HepG2 (cell line): ENCODE measurements around the gene CISD1. TPM values are rescaled to one million over a fixed set of nuclear protein-coding genes. Genes with fewer than 3 reads are reported as not detected.

Experiments used
- ATAC-seq: fragments of 200-7000 bp; cut with Tn5 transposase; 3 replicates; pipeline ENCODE4 v1.9.1; 2020; ENCODE audit warnings: mild to moderate bottlenecking, moderate library complexity
- BruUV-seq: library from RNA; stranded (reverse); fragments of 400-500 nt; replicated peaks from 2 replicates; lab custom pipeline; 2021; lab: Mats Ljungman, UMichigan
- CTCF ChIA-PET: fragments of 300-600 bp; formaldehyde crosslinking; extraction: SDS; loops from one replicate; lab custom pipeline; 2021; ENCODE audit warnings: low total read pairs, inconsistent platforms, low intra/inter-chr PET ratio; lab: Yijun Ruan, JAX
- POLR2A ChIA-PET: fragments of 350-600 bp; sonication (Branson Sonifier 250); formaldehyde crosslinking; loops from one replicate; lab custom pipeline; 2020; ENCODE audit warnings: antibody characterized with exemption, inconsistent platforms; lab: Yijun Ruan, JAX
- DNase-seq: peaks from one replicate; pipeline ENCODE4 v3.0.0-alpha.2; 2015; ENCODE audit warnings: low spot score
- FAIRE-seq: peaks from 3 replicates; lab custom pipeline; 2011; peaks lifted over from hg19 to GRCh38; lab: Jason Lieb, UNC
- H2AFZ ChIP-seq: one replicate; pipeline ENCODE4 v1.6.1; 2011; ENCODE audit warnings: low read length, inconsistent platforms
- H3K27ac ChIP-seq: fragments of 300-600 bp; 3 replicates; pipeline ENCODE4 v1.8.0; 2011; ENCODE audit warnings: mixed run types, mild to moderate bottlenecking, mixed read lengths, low read length, inconsistent platforms; ENCODE audit not compliant: insufficient read depth; ENCODE audit errors: extremely low read length
- H3K27me3 ChIP-seq, 2 experiments: fragments of 200-600 bp in 1 of 2; 2 replicates in 1 of 2; 3 replicates in 1 of 2; pipeline versions ENCODE4 v1.6.0 to v1.8.0; 2011; ENCODE audit warnings: low read length in 2 of 2, mild to moderate bottlenecking in 2 of 2, moderate library complexity in 2 of 2, inconsistent platforms in 1 of 2; ENCODE audit not compliant: insufficient read depth in 2 of 2, control insufficient read depth in 1 of 2
- H3K36me3 ChIP-seq, 2 experiments: fragments of 200-600 bp in 1 of 2; replicated peaks in 1 of 2; 2 replicates in 1 of 2; 3 replicates in 1 of 2; pipeline versions ENCODE4 v1.5.1 to v1.8.0; 2011; ENCODE audit warnings: low read length in 2 of 2, inconsistent platforms in 1 of 2; ENCODE audit not compliant: insufficient read depth in 2 of 2, control insufficient read depth in 1 of 2
- H3K4me1 ChIP-seq: 2 replicates; pipeline ENCODE4 v1.5.1; 2012; ENCODE audit warnings: low read length, inconsistent platforms; ENCODE audit not compliant: insufficient read depth
- H3K4me2 ChIP-seq: 2 replicates; pipeline ENCODE4 v1.6.0; 2011; ENCODE audit warnings: low read depth, low read length, inconsistent platforms
- H3K4me3 ChIP-seq, 3 experiments: fragments of 200-600 bp in 1 of 3; sonication (generic), shearing (Covaris generic) in 1 of 3; replicated peaks in 1 of 3; 2 replicates each; pipeline ENCODE4 v1.5.1; 2011 to 2016; ENCODE audit warnings: low read length in 3 of 3, inconsistent platforms in 2 of 3, low read depth in 2 of 3, mild to moderate bottlenecking in 2 of 3, control low read depth in 1 of 3, mixed read lengths in 1 of 3; ENCODE audit not compliant: insufficient read depth in 1 of 3
- H3K79me2 ChIP-seq: one replicate; pipeline ENCODE4 v1.6.1; 2011; ENCODE audit warnings: low read length, inconsistent platforms; ENCODE audit not compliant: insufficient read depth
- H3K9ac ChIP-seq: 2 replicates; pipeline ENCODE4 v1.6.0; 2011; ENCODE audit warnings: mild to moderate bottlenecking, low read depth, low read length, inconsistent platforms; ENCODE audit not compliant: insufficient read depth
- H3K9me3 ChIP-seq: 2 replicates; pipeline ENCODE4 v1.5.1; 2012; ENCODE audit warnings: mild to moderate bottlenecking, low read length
- H4K20me1 ChIP-seq: 2 replicates; pipeline ENCODE4 v1.6.0; 2011; ENCODE audit warnings: inconsistent platforms, mild to moderate bottlenecking, low read length, moderate library complexity; ENCODE audit not compliant: insufficient read depth
- ATF6 ChIP-seq: sonication (generic); formaldehyde crosslinking; conservative IDR thresholded peaks from 2 replicates; pipeline ENCODE4 v1.4.0; 2020; ENCODE audit warnings: missing genetic modification reagents
- EED ChIP-seq: sonication (generic); formaldehyde crosslinking; IDR thresholded peaks from 2 replicates; pipeline ENCODE4 v1.5.0; 2020; ENCODE audit warnings: mild to moderate bottlenecking, missing genetic modification reagents
- ZFP90 ChIP-seq: sonication (generic); formaldehyde crosslinking; IDR thresholded peaks from 2 replicates; pipeline ENCODE4 v1.8.0; 2022; ENCODE audit warnings: missing genetic modification reagents, mild to moderate bottlenecking, inconsistent platforms, borderline replicate concordance
- WGBS: methylation state at CpG from one replicate; pipeline ENCODE4 v1.1.6; 2017; ENCODE audit warnings: low lambda C conversion rate; 5-methylcytosine and 5-hydroxymethylcytosine counted together
- in situ Hi-C: cut with HindIII; loops from 2 replicates; pipeline ENCODE4 v1.10.0; 2017; ENCODE audit warnings: low pct_unique_long_range_greater_than_20kb; ENCODE audit not compliant: extremely low pct_ligation_motif_present
- intact Hi-C: fragments of 100-400 bp; cut with micrococcal nuclease; formaldehyde crosslinking; loops from one replicate; pipeline ENCODE4 v1.10.0; 2022; ENCODE audit not compliant: unreplicated experiment
- polyA plus RNA-seq, 8 experiments: library from polyadenylated mRNA; depleted of rRNA in 3 of 8; stranded (reverse) in 7 of 8; unstranded in 1 of 8; fragments of >200 nt; fragmentation: Illumina TruSeq in 4 of 8; extraction: Trizol in 4 of 8; gene quantifications; 2 replicates each; pipeline versions ENCODE4 v1.2.1 to v1.2.3, GENCODE V29; 2011 to 2016; ENCODE audit warnings: low read depth in 4 of 8, missing spikeins in 1 of 8, mixed read lengths in 1 of 8; ENCODE audit not compliant: insufficient read depth in 1 of 8
- total RNA-seq, 5 experiments: library from RNA; depleted of rRNA; stranded (reverse); fragments of >200 nt; fragmentation: Illumina TruSeq; extraction: Trizol; gene quantifications; 2 replicates each; pipeline ENCODE4 v1.2.3, GENCODE V29; 2016; ENCODE audit warnings: low read depth in 1 of 5

CISD1 gene
- total and polyA plus RNA-seq, 2 of the 13 experiments (the other 11 are each of a cell fraction or from before 2014, with no cell fraction given) = 63.4 to 78.9 TPM

DNA sequence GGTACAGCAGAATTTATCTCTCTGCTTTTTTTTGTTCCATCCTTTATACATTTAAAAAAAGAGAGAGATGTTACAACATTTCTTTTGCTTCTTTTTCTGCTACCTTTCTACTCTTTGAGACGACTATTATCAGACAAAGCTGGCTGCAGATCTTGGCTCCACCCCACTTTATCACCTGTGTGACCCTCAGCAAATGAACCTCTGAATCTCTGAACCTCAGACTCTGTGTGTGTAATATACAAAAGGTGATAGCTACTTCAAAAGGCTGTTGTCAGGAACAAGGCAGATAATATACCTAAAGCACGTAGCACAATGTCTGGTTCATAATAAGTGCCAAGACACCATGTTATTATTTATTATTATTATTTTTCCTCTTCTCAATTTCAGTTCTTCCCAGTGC lies 33.3 kb downstream of the CISD1 start:
- Histone ChIP-seq H3K4me2 (no peak overlapping the region), H3K4me1 (peaks cover 47% of the 10 kb centered on the region), H3K27me3 (no peaks in the 10 kb centered on the region), H3K9me3 (no peaks in the 10 kb centered on the region), H4K20me1 (no peaks in the 10 kb centered on the region), H3K36me3 (no peaks in the 10 kb centered on the region), H3K79me2 (no peaks in the 10 kb centered on the region), H3K4me3 (no peak overlapping the region), H2AFZ (no peak overlapping the region), H3K9ac (no peak overlapping the region), H3K27ac (no peak overlapping the region)
- in situ Hi-C loops (loop anchor here (5.0 to 10.0 kb wide), 2 partner anchors 85 to 213 kb away; partner anchors contain the start of genes BICC1 and TFAM), intact Hi-C loops (loop anchor here (5.0 to 10.0 kb wide), 2 partner anchors 210 to 343 kb away; partner anchors contain the start of gene BICC1)
- no peak for TF ChIP-seq ATF6 (CRISPR knock-in tag)
- TF ChIP-seq ZFP90 (CRISPR knock-in tag) = no peak
- ChIA-PET POLR2A (no interaction called here), CTCF (no interaction called here)
- DNase-seq (no peak), FAIRE-seq (no peak), ATAC-seq (no peak)
- 2% methylated on average over 2 of the region's 2 CpGs for WGBS
- BruUV-seq = no TSS peak

DNA sequence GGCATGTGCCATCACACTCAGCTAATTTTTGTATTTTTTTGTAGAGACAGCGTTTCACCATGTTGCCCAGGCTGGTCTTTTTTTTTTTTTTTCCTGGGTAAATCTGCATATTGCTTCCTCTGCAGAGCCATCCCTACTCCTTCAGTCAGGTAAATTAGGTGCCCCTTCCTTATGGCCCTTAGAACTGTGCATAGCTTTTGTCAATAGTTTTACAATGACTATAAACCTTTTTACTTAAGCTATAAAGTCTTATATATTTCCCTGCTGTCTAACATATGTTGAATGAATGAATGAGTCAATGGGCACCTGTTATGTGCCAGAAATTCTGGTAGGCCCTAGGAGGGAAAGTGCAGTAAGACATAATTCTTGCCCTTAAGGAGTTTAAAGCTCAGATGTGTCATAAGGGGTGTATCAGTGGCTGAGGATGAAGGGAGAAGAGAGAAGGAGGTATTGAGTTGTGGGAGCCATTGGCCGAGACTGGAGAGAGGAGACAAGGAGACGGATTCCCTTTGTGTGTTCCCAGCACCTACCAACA lies 35.2 kb downstream of the CISD1 start:
- Histone ChIP-seq H3K9me3 (no peaks in the 10 kb centered on the region), H3K36me3 (no peaks in the 10 kb centered on the region), H3K79me2 (no peaks in the 10 kb centered on the region), H3K4me3 (no peak overlapping the region), H3K27ac (no peak overlapping the region), H3K4me1 (peaks cover 47% of the 10 kb centered on the region), H3K9ac (no peak overlapping the region), H4K20me1 (no peaks in the 10 kb centered on the region), H3K27me3 (no peaks in the 10 kb centered on the region), H2AFZ (no peak overlapping the region), H3K4me2 (no peak overlapping the region)
- ChIA-PET CTCF (no interaction called here), POLR2A (interaction anchor here (0.7 to 2.0 kb wide), 2 partner anchors 31 to 81 kb away, joined by 3 to 6 read pairs; partner anchors contain the start of genes TFAM and UBE2D1)
- intact Hi-C loops (loop anchor here (5.0 to 10.0 kb wide), 2 partner anchors 208 to 341 kb away; partner anchors contain the start of gene BICC1), in situ Hi-C loops (loop anchor here (5.0 to 10.0 kb wide), 2 partner anchors 83 to 211 kb away; partner anchors contain the start of genes BICC1 and TFAM)
- WGBS = 51% methylated on average over 3 of the region's 3 CpGs
- no peak for ATAC-seq
- BruUV-seq = no TSS peak
- no peak for TF ChIP-seq EED (CRISPR knock-in tag)
- no peak for DNase-seq
- no peak for FAIRE-seq
